Measurements from ENCODE around the gene SARNP.

Gene SARNP

DNA sequence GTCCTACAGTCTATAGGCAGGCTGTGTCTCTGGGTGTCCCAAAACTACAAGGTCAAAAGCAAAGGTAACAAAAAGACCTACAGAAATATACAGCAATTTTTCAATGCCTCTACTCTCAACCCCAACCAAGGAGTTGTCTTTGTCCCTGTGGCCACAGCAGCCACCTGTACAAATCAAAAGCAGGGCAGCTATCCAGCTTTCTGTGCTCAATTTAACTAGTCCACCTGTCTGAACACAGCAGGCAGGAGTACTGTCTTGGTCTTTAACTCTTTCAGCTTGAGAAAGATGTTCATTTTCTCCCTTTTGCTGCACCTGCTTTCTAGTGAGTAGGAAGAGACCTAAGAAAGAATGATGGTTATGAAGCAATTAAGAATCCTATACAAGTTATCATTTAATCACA lies 54.9 kb downstream of the SARNP start:
- TF ChIP-seq REST (IDR thresholded peaks at IDR 0.05; ENCODE audit: insufficient read depth in 1 of 2, low read depth in 2 of 2, low read length in 2 of 2), result no peak
- no peak for TF ChIP-seq POLR2AphosphoS5 (IDR thresholded peaks at IDR 0.05; ENCODE audit: low read depth, low read length)
- TF ChIP-seq TAF1 (IDR thresholded peaks at IDR 0.05; ENCODE audit: borderline replicate concordance, insufficient read depth, low read length), result no peak
- no peak for TF ChIP-seq SIN3A (IDR thresholded peaks at IDR 0.05; ENCODE audit: borderline replicate concordance, insufficient read depth, low read length)
- TF ChIP-seq FOXP2 (optimal IDR thresholded peaks at IDR 0.05; ENCODE audit: borderline replicate concordance, extremely low read depth, extremely low read length, insufficient read depth), result no peak

- no peak for TF ChIP-seq FOXP2 (optimal IDR thresholded peaks at IDR 0.05; ENCODE audit: borderline replicate concordance, extremely low read depth, extremely low read length, insufficient read depth)
- TF ChIP-seq REST (IDR thresholded peaks at IDR 0.05; ENCODE audit: insufficient read depth in 1 of 2, low read depth in 2 of 2, low read length in 2 of 2), result no peak
- TF ChIP-seq POLR2AphosphoS5 (IDR thresholded peaks at IDR 0.05; ENCODE audit: low read depth, low read length), result no peak
- no peak for TF ChIP-seq SIN3A (IDR thresholded peaks at IDR 0.05; ENCODE audit: borderline replicate concordance, insufficient read depth, low read length)
- no peak for TF ChIP-seq TAF1 (IDR thresholded peaks at IDR 0.05; ENCODE audit: borderline replicate concordance, insufficient read depth, low read length)
These were observed 56.9 kb downstream of the SARNP start for GRCh38 chr12:55760663-55761062.

- no peak for TF ChIP-seq REST (IDR thresholded peaks at IDR 0.05; ENCODE audit: insufficient read depth in 1 of 2, low read depth in 2 of 2, low read length in 2 of 2)
- no peak for TF ChIP-seq POLR2AphosphoS5 (IDR thresholded peaks at IDR 0.05; ENCODE audit: low read depth, low read length)
- TF ChIP-seq TAF1 (IDR thresholded peaks at IDR 0.05; ENCODE audit: borderline replicate concordance, insufficient read depth, low read length), result no peak
- no peak for TF ChIP-seq SIN3A (IDR thresholded peaks at IDR 0.05; ENCODE audit: borderline replicate concordance, insufficient read depth, low read length)
- TF ChIP-seq FOXP2 (optimal IDR thresholded peaks at IDR 0.05; ENCODE audit: borderline replicate concordance, extremely low read depth, extremely low read length, insufficient read depth), result no peak
These were observed 59.8 kb downstream of the SARNP start for GRCh38 chr12:55757701-55758100.

GRCh38 chr12:55755246-55755645 lies 62.3 kb downstream of the SARNP start:
- TF ChIP-seq REST (IDR thresholded peaks at IDR 0.05; ENCODE audit: insufficient read depth in 1 of 2, low read depth in 2 of 2, low read length in 2 of 2) (no peak), POLR2AphosphoS5 (IDR thresholded peaks at IDR 0.05; ENCODE audit: low read depth, low read length) (no peak), SIN3A (IDR thresholded peaks at IDR 0.05; ENCODE audit: borderline replicate concordance, insufficient read depth, low read length) (no peak), FOXP2 (optimal IDR thresholded peaks at IDR 0.05; ENCODE audit: borderline replicate concordance, extremely low read depth, extremely low read length, insufficient read depth) (no peak), TAF1 (IDR thresholded peaks at IDR 0.05; ENCODE audit: borderline replicate concordance, insufficient read depth, low read length) (no peak)
